Measurements from ENCODE around the gene CXCL10.

GRCh38 chr4:76023389-76023788 lies at the start of gene CXCL10:
- TF ChIP-seq POLR2A (IDR thresholded peaks at IDR 0.05) (no peak), CTCF (IDR thresholded peaks at IDR 0.05) (no peak)

Data from Peyer's patch (tissue), 4 donors.